Measurements from ENCODE around the gene TMEM151B.
"Not testable (repeated sequence)": the region's sequence is repeated elsewhere in the genome, so short reads cannot be mapped to it uniquely, and the experiment has no call there.

The TMEM151B gene

GRCh38 chr6:44269921-44270525, at the start of gene TMEM151B:
TSS of gene TMEM151B (plus strand) at chr6:44270450. CDS start at chr6:44270743, 293 bp downstream.
- no peak for DNase-seq (ENCODE audit: low spot score)

GRCh38 chr6:44220913-44221290, 49.3 kb upstream of the TMEM151B start:
- no peak for DNase-seq (ENCODE audit: low spot score)

GRCh38 chr6:44221291-44221960, 48.8 kb upstream of the TMEM151B start:
- DNase-seq (ENCODE audit: low spot score): peak; percentile 91

GRCh38 chr6:44221961-44222335, 48.3 kb upstream of the TMEM151B start:
- DNase-seq (ENCODE audit: low spot score): no peak

- no peak for DNase-seq (ENCODE audit: low spot score)
These were observed 47.5 kb upstream of the TMEM151B start for GRCh38 chr6:44222486-44223318.

- peak; percentile 71 for DNase-seq (ENCODE audit: low spot score)
These were observed 46.8 kb upstream of the TMEM151B start, which contains the start of gene SLC29A1 for GRCh38 chr6:44223319-44224028. TSS of gene SLC29A1 (plus strand) at chr6:44223595. CDS start at chr6:44227314, 3,719 bp downstream.

- DNase-seq (ENCODE audit: low spot score): peak; percentile 46
These were observed 46.0 kb upstream of the TMEM151B start for GRCh38 chr6:44224029-44224964.

- no peak for DNase-seq (ENCODE audit: low spot score)
These were observed 45.3 kb upstream of the TMEM151B start for GRCh38 chr6:44224965-44225305.

- DNase-seq (ENCODE audit: low spot score): no peak
These were observed 44.5 kb upstream of the TMEM151B start for GRCh38 chr6:44225579-44226325.

GRCh38 chr6:44226368-44227147, 43.7 kb upstream of the TMEM151B start:
- no peak for DNase-seq (ENCODE audit: low spot score)

GRCh38 chr6:44227148-44227793, 43.0 kb upstream of the TMEM151B start:
- DNase-seq (ENCODE audit: low spot score): no peak

GRCh38 chr6:44228031-44228430, 42.2 kb upstream of the TMEM151B start:
- no peak for DNase-seq (ENCODE audit: low spot score)

- no peak for DNase-seq (ENCODE audit: low spot score)
These were observed 41.8 kb upstream of the TMEM151B start for GRCh38 chr6:44228433-44228832.

GRCh38 chr6:44228836-44229235, 41.4 kb upstream of the TMEM151B start:
- DNase-seq (ENCODE audit: low spot score): no peak

GRCh38 chr6:44229376-44230033, 40.7 kb upstream of the TMEM151B start:
- no peak for DNase-seq (ENCODE audit: low spot score)

- no peak for DNase-seq (ENCODE audit: low spot score)
These were observed 40.1 kb upstream of the TMEM151B start for GRCh38 chr6:44230034-44230675.

- DNase-seq (ENCODE audit: low spot score): not testable (repeated sequence)
These were observed 38.8 kb upstream of the TMEM151B start for GRCh38 chr6:44231426-44231825.
